GM18873 (cell line): Measurements from ENCODE around the gene RBM39.
"Not testable (repeated sequence)": the region's sequence is repeated elsewhere in the genome, so short reads cannot be mapped to it uniquely, and the experiment has no call there.

Experiments used
- ATAC-seq: cut with Tn5 transposase; IDR thresholded peaks from one replicate; pipeline ENCODE4 v1.9.1; 2021; ENCODE audit warnings: mild to moderate bottlenecking, moderate library complexity, moderate number of reproducible peaks; ENCODE audit not compliant: unreplicated experiment, low FRiP score

Gene RBM39

GRCh38 chr20:35690265-35690664, 51.8 kb downstream of the RBM39 start:
- ATAC-seq: no peak

GRCh38 chr20:35686872-35687271, 55.2 kb downstream of the RBM39 start:
- not testable (repeated sequence) for ATAC-seq

- ATAC-seq: not testable (repeated sequence)
Observed at GRCh38 chr20:35685368-35685767, 56.7 kb downstream of the RBM39 start.

GRCh38 chr20:35681960-35682359, 60.1 kb downstream of the RBM39 start:
- no peak for ATAC-seq

GRCh38 chr20:35680452-35681183, 61.4 kb downstream of the RBM39 start:
- no peak for ATAC-seq

GRCh38 chr20:35674921-35675320, 67.1 kb downstream of the RBM39 start:
- no peak for ATAC-seq

- ATAC-seq: no peak
Observed at GRCh38 chr20:35673884-35674283, 68.2 kb downstream of the RBM39 start.

GRCh38 chr20:35669681-35670080, 72.4 kb downstream of the RBM39 start:
- no peak for ATAC-seq

GRCh38 chr20:35669221-35669620, 72.8 kb downstream of the RBM39 start:
- ATAC-seq: no peak

- no peak for ATAC-seq
Observed at GRCh38 chr20:35665949-35666288, 76.1 kb downstream of the RBM39 start.

GRCh38 chr20:35664466-35665206, 77.4 kb downstream of the RBM39 start, which contains the start of the genes CPNE1 and RBM12:
TSS of gene CPNE1 (minus strand) at chr20:35664900. CDS start at chr20:35632923, 31,977 bp downstream.
TSS of gene RBM12 (minus strand) at chr20:35664900. CDS start at chr20:35655322, 9,578 bp downstream.
- ATAC-seq: peak; percentile 71

- peak; percentile 25 for ATAC-seq
Observed at GRCh38 chr20:35663516-35664465, 78.3 kb downstream of the RBM39 start.

GRCh38 chr20:35662551-35662950, 79.5 kb downstream of the RBM39 start:
- ATAC-seq: no peak

- ATAC-seq: no peak
Observed at GRCh38 chr20:35661908-35662307, 80.2 kb downstream of the RBM39 start.

- ATAC-seq: no peak
Observed at GRCh38 chr20:35661053-35661452, 81.0 kb downstream of the RBM39 start.

GRCh38 chr20:35660122-35660937, 81.7 kb downstream of the RBM39 start:
- ATAC-seq: no peak

GRCh38 chr20:35657271-35657670, 84.8 kb downstream of the RBM39 start:
- ATAC-seq: no peak

- no peak for ATAC-seq
Observed at GRCh38 chr20:35654415-35654814, 87.6 kb downstream of the RBM39 start.

- no peak for ATAC-seq
Observed at GRCh38 chr20:35653893-35654292, 88.2 kb downstream of the RBM39 start.
